RWPE1 (cell line): ENCODE data around the gene PDPN.

ENCODE experiments used
- CTCF ChIA-PET: fragments of 350-600 bp; sonication (Branson Sonifier 250); formaldehyde crosslinking; extraction: SDS; loops from one replicate; lab custom pipeline; 2021; lab: Yijun Ruan, JAX
- POLR2A ChIA-PET: fragments of 400-600 bp; formaldehyde crosslinking; extraction: SDS; loops from one replicate; lab custom pipeline; 2020; ENCODE audit warnings: antibody characterized with exemption; ENCODE audit not compliant: low non-redundant PET; lab: Yijun Ruan, JAX
- DNase-seq: peaks from one replicate; pipeline ENCODE4 v3.0.0; 2012; ENCODE audit warnings: low spot score
- H3K27ac ChIP-seq: fragments of 450-650 bp; 2 replicates; pipeline ENCODE4 v1.5.1; 2017
- TF ChIP-seq, protein P1 (sequence below): fragments of 450-650 bp; conservative IDR thresholded peaks from 2 replicates; pipeline ENCODE4 v1.5.1; 2017; ENCODE audit warnings: low read depth, mild to moderate bottlenecking

Gene PDPN

DNA sequence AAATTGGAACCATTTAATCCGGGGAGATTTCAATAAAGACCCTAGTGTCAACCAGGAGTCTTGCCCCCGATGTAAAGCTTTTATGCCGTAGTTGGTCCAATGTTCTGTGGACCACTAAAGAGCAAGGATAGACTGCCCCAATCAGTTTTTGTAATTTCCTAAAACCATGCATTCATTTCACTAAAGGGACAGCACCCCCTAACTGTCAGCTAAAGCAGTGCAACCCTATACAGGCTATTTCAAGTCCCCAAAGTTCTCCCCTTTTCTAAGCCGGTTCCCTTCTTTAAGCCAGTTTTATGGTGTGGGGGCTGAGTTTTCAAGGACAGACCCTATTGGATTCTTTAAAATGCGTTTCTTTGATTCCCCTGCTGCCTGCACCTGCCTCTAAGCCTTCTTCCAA, 12.7 kb upstream of the PDPN start:
- POLR2A ChIA-PET: no interaction called here
- H3K27ac ChIP-seq: no peak overlapping the region
- TF ChIP-seq, protein P1, sequence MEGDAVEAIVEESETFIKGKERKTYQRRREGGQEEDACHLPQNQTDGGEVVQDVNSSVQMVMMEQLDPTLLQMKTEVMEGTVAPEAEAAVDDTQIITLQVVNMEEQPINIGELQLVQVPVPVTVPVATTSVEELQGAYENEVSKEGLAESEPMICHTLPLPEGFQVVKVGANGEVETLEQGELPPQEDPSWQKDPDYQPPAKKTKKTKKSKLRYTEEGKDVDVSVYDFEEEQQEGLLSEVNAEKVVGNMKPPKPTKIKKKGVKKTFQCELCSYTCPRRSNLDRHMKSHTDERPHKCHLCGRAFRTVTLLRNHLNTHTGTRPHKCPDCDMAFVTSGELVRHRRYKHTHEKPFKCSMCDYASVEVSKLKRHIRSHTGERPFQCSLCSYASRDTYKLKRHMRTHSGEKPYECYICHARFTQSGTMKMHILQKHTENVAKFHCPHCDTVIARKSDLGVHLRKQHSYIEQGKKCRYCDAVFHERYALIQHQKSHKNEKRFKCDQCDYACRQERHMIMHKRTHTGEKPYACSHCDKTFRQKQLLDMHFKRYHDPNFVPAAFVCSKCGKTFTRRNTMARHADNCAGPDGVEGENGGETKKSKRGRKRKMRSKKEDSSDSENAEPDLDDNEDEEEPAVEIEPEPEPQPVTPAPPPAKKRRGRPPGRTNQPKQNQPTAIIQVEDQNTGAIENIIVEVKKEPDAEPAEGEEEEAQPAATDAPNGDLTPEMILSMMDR: no peak
- CTCF ChIA-PET: no interaction called here
- DNase-seq: no peak

GRCh38 chr1:13573586-13573985, 10.0 kb upstream of the PDPN start:
- no peak for DNase-seq
- ChIA-PET POLR2A (no interaction called here), CTCF (no interaction called here)
- no peak overlapping the region for H3K27ac ChIP-seq
- TF ChIP-seq, protein P1: no peak

- no peak overlapping the region for H3K27ac ChIP-seq
- no peak for DNase-seq
- CTCF ChIA-PET: no interaction called here
- TF ChIP-seq, protein P1: no peak
- POLR2A ChIA-PET: no interaction called here
These were observed 6.7 kb upstream of the PDPN start for GRCh38 chr1:13576926-13577325.

- no peak overlapping the region for H3K27ac ChIP-seq
- TF ChIP-seq, protein P1: no peak
- CTCF ChIA-PET: interaction anchor here (0.6 kb wide), 1 partner anchor 1180 kb away, joined by 3 read pairs; no protein-coding TSS in a partner anchor
- POLR2A ChIA-PET: no interaction called here
- DNase-seq: no peak
These were observed 5.8 kb upstream of the PDPN start for GRCh38 chr1:13577846-13578245.

GRCh38 chr1:13581446-13581845, 2.2 kb upstream of the PDPN start:
- TF ChIP-seq, protein P1: no peak
- DNase-seq: no peak
- ChIA-PET POLR2A (no interaction called here), CTCF (no interaction called here)
- H3K27ac ChIP-seq: no peak overlapping the region

- TF ChIP-seq, protein P1: no peak
- CTCF ChIA-PET: interaction anchor here (1.2 kb wide), 1 partner anchor 142 kb away, joined by 3 read pairs; no protein-coding TSS in a partner anchor
- H3K27ac ChIP-seq: peak overlapping the region; percentile 99
- DNase-seq: no peak
- POLR2A ChIA-PET: no interaction called here
These were observed 754 bp upstream of the PDPN start for GRCh38 chr1:13582713-13583443.
